Measurements from ENCODE around the gene TMEM63A.

DNA sequence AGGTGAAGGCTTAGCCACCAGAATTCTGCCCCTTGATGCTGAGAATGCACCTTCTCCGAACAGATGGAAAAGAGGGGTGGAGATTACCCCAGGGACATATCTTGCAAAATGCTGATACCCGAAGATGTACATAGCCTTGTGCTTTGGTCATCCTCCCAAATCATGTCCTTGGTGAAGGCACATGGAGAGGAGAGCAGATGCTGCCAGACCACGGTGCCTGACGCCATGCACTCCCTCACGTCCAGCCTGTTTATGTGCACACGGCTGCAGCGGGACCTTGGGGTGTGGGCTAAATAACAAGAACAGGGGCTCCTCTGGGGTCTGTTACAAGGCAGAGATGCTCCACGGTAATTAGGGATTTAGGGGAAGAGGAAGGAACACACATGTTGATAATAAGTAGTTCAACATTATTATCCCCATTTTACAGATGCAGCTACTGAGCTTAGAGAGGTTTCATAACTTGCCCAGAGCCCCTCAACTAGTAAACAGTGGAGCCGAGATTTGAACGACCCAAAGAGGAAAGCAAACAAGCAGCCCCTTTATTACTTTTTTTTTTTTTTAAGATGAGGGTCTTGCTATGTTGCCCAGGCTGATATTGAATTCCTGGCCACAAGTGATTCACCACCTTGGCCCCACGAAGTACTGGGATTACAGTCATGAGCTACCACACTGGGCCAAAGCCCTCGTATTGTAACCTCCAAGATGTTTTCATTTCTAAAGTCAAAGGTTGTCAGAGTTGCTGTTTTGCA, 59.4 kb downstream of the TMEM63A start:
- no peak for TF ChIP-seq CTCF (IDR thresholded peaks at IDR 0.05; ENCODE audit: low read length)
- TF ChIP-seq EZH2 (IDR thresholded peaks at IDR 0.05; ENCODE audit: borderline replicate concordance, low read length): no peak

Data from OCI-LY1 (cell line).